ENCODE results near the gene REC8. TPM values are rescaled to one million over a fixed set of nuclear protein-coding genes. Genes with fewer than 3 reads are reported as not detected.
A peak's percentile ranks its signal among the peaks of the same experiment; 100 is the strongest.

The REC8 gene
- total and polyA plus RNA-seq, 10 of the 15 experiments (the other 5 are each of a cell fraction or from before 2014, with no cell fraction given) = 4.2 to 76.9 (median 29.1) TPM

DNA sequence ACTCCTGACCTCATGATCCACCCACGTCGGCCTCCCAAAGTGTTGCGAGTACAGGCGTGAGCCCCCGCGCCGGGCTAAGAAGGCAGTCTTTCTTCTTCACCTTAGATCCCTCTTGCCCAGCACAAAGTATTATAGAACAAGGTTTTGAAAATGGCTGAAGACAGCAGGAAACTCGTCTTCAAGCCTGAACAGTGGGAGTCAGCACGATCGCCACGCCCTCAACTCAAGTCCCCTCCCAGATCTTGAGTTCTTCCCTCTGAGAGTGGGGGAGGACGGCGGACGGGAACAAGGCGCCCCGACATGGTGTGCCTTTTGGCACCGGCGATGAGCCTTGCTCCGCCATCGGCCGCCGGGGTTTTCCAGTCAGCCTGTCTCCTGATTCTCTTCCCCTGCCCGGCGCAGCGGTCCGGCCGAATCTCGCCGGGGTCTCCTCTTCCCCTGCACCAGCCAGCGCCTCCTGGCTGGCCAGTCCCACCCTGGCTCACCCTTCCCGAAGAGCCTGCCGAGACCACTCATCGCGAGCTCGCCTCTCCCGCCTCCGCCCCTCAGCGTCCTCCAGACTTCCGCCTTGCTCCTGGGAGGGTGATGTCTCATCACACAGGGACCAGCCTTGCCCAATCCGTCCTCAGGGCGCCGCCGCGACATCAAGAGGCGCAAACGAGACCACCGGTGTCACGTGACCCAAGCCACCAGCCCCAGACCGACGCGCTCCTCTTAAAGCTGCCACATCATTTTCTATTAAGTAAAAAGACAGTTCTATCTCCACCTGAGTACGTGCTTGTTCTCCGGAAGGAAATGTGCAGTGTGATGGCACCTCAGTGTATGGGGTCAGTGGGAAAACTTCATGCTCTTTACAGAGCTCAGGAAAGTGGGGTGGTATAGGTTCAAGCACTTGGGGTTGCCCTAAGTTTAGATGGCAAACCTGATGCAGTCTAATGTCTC, 41.3 kb downstream of the REC8 start, which contains the start of gene CHMP4A (continued):
- TF ChIP-seq BACH1 (IDR thresholded peaks at IDR 0.05; ENCODE audit: borderline replicate concordance) = peak; percentile 94
- no peak for TF ChIP-seq SREBF1 (IDR thresholded peaks at IDR 0.05; ENCODE audit: low read length)
- TF ChIP-seq, protein P1, sequence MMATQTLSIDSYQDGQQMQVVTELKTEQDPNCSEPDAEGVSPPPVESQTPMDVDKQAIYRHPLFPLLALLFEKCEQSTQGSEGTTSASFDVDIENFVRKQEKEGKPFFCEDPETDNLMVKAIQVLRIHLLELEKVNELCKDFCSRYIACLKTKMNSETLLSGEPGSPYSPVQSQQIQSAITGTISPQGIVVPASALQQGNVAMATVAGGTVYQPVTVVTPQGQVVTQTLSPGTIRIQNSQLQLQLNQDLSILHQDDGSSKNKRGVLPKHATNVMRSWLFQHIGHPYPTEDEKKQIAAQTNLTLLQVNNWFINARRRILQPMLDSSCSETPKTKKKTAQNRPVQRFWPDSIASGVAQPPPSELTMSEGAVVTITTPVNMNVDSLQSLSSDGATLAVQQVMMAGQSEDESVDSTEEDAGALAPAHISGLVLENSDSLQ (IDR thresholded peaks at IDR 0.05) = peak; percentile 69
- peak; percentile 91 for TF ChIP-seq NFYB (IDR thresholded peaks at IDR 0.05; ENCODE audit: insufficient read depth, low read depth, low read length)
- peak; percentile 79; the same call in 1 of the 2 replicates for TF ChIP-seq SIN3A (IDR thresholded peaks at IDR 0.05; ENCODE audit: low read depth, low read length)
- TF ChIP-seq RAD51 (IDR thresholded peaks at IDR 0.05) = peak; percentile 100
- no peak for TF ChIP-seq BCL11A (IDR thresholded peaks at IDR 0.05; ENCODE audit: low read depth, low read length)
- no peak for TF ChIP-seq STAT3 (IDR thresholded peaks at IDR 0.05; ENCODE audit: low read depth, low read length)
- no peak for TF ChIP-seq SUPT20H (IDR thresholded peaks at IDR 0.05; ENCODE audit: borderline replicate concordance, control insufficient read depth, low read depth, low read length)
- peak; percentile 77; the same call in 1 of the 2 replicates for TF ChIP-seq CBFB (IDR thresholded peaks at IDR 0.05; ENCODE audit: low read depth)
- TF ChIP-seq, protein P2, sequence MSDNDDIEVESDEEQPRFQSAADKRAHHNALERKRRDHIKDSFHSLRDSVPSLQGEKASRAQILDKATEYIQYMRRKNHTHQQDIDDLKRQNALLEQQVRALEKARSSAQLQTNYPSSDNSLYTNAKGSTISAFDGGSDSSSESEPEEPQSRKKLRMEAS (IDR thresholded peaks at IDR 0.05; ENCODE audit: low read depth, low read length) = peak; percentile 83
- TF ChIP-seq SMARCA5 (IDR thresholded peaks at IDR 0.05) = peak; percentile 50; the same call in 1 of the 2 replicates
- peak; percentile 63; the same call in 1 of the 2 replicates for TF ChIP-seq DPF2 (IDR thresholded peaks at IDR 0.05)
- no peak for TF ChIP-seq RBBP5 (conservative IDR thresholded peaks at IDR 0.05)
- TF ChIP-seq TCF3 (IDR thresholded peaks at IDR 0.05; ENCODE audit: borderline replicate concordance, insufficient read depth, low read depth, low read length) = peak; percentile 66; the same call in 1 of the 2 replicates
- TF ChIP-seq NFIC (IDR thresholded peaks at IDR 0.05; ENCODE audit: low read depth, low read length) = no peak
